Gastroesophageal sphincter (tissue), 4 donors: Measurements from ENCODE around the gene TANC1. TPM values are rescaled to one million over a fixed set of nuclear protein-coding genes. Genes with fewer than 3 reads are reported as not detected.

Experiments used
- ATAC-seq: fragments of 150-250 bp; one replicate; pipeline ENCODE4 v1.9.1; 2016; ENCODE audit warnings: mild to moderate bottlenecking, moderate library complexity
- H3K27ac ChIP-seq, 4 donors: fragments of 200-600 bp; sonication (generic) in 3 of 4; 1 replicate in 3 of 4; 2 replicates in 1 of 4; pipeline ENCODE4 v1.5.1; 2016 to 2019
- H3K27me3 ChIP-seq: fragments of 200-600 bp; sonication (generic); one replicate; pipeline ENCODE4 v1.5.1; 2019
- H3K36me3 ChIP-seq, 2 donors: fragments of 200-600 bp; sonication (generic); one replicate each; pipeline ENCODE4 v1.5.1; 2019; ENCODE audit warnings: control low read depth in 1 of 2
- H3K4me1 ChIP-seq, 3 donors: fragments of 200-600 bp; sonication (generic); 1 replicate in 2 of 3; 2 replicates in 1 of 3; pipeline ENCODE4 v1.5.1; 2016 to 2019; ENCODE audit warnings: control low read depth in 2 of 3
- H3K4me3 ChIP-seq, 2 donors: fragments of 200-600 bp; sonication (generic); one replicate each; pipeline ENCODE4 v1.5.1; 2019; ENCODE audit warnings: mild to moderate bottlenecking in 1 of 2, moderate library complexity in 1 of 2
- H3K9me3 ChIP-seq, 3 donors: fragments of 200-600 bp; sonication (generic); one replicate each; pipeline ENCODE4 v1.5.1; 2017 to 2019; ENCODE audit warnings: control low read depth in 2 of 3
- CTCF ChIP-seq, 4 experiments: fragments of 200-600 bp in 2 of 4; fragments of 450-650 bp in 2 of 4; sonication (generic) in 1 of 4; IDR thresholded peaks; one replicate each; pipeline ENCODE4 v1.5.1; 2017 to 2019; ENCODE audit warnings: antibody characterized with exemption in 4 of 4, mild to moderate bottlenecking in 2 of 4, moderate library complexity in 2 of 4
- EP300 ChIP-seq: sonication (generic); formaldehyde crosslinking; IDR thresholded peaks from one replicate; pipeline ENCODE4 v1.6.1; 2017; ENCODE audit warnings: antibody characterized with exemption, mild to moderate bottlenecking
- POLR2A ChIP-seq, 2 donors: fragments of 450-650 bp; IDR thresholded peaks; one replicate each; pipeline ENCODE4 v1.6.1; 2017; ENCODE audit warnings: antibody characterized with exemption in 2 of 2, mild to moderate bottlenecking in 2 of 2, moderate library complexity in 1 of 2
- POLR2AphosphoS5 ChIP-seq: sonication (generic); formaldehyde crosslinking; IDR thresholded peaks from one replicate; pipeline ENCODE4 v1.6.1; 2017; ENCODE audit warnings: antibody characterized with exemption
- WGBS, 2 donors: methylation state at CpG; one replicate each; pipeline ENCODE4 v1.1.5; 2018; ENCODE audit warnings: low coverage in 1 of 2; 5-methylcytosine and 5-hydroxymethylcytosine counted together
- total RNA-seq, 4 donors: library from RNA; depleted of rRNA; stranded (reverse); fragments of >200 nt; gene quantifications; one replicate each; pipeline ENCODE4 v1.1.0, GENCODE V29; 2016

Gene TANC1
- total RNA-seq, 4 donors from 2014 or later, result 37.4 to 66.5 (median 46.0) TPM

- Histone ChIP-seq H3K27ac (no peak overlapping the region), H3K27me3 (no peaks in the 10 kb centered on the region), H3K4me3 (no peak overlapping the region), H3K36me3 (no peaks in the 10 kb centered on the region), H3K4me1 (peaks cover 3 to 77% (median 4%) of the 10 kb centered on the region in 3 donors), H3K9me3 (no peaks in the 10 kb centered on the region)
- 56 to 79% methylated on average over 3 to 5 of the region's 5 CpGs for WGBS, 2 donors
- no peak for TF ChIP-seq CTCF (IDR thresholded peaks at IDR 0.05)
- no peak for TF ChIP-seq POLR2A (IDR thresholded peaks at IDR 0.05)
- no peak for TF ChIP-seq EP300
- no peak for TF ChIP-seq POLR2AphosphoS5
- no peak for ATAC-seq
Measured at GRCh38 chr2:159051661-159052060, 83.2 kb downstream of the TANC1 start.

- H3K27me3 ChIP-seq, result no peaks in the 10 kb centered on the region
- WGBS, 2 donors, result 58 to 90% methylated on average over 1 to 5 of the region's 5 CpGs
- H3K36me3 ChIP-seq, result no peaks in the 10 kb centered on the region
- peaks cover 3 to 72% (median 4%) of the 10 kb centered on the region in 3 donors for H3K4me1 ChIP-seq
- TF ChIP-seq POLR2A (IDR thresholded peaks at IDR 0.05) (no peak), CTCF (IDR thresholded peaks at IDR 0.05) (no peak), EP300 (no peak), POLR2AphosphoS5 (no peak)
- H3K9me3 ChIP-seq, result no peaks in the 10 kb centered on the region
- H3K27ac ChIP-seq, result no peak overlapping the region
- no peak for ATAC-seq
- no peak overlapping the region for H3K4me3 ChIP-seq
Measured at GRCh38 chr2:159052157-159052601, 83.7 kb downstream of the TANC1 start.

- H3K4me3 ChIP-seq, result no peak overlapping the region
- WGBS, 2 donors, result 79 to 96% methylated on average over 3 of the region's 3 CpGs
- no peaks in the 10 kb centered on the region for H3K36me3 ChIP-seq
- ATAC-seq, result no peak
- TF ChIP-seq POLR2A (IDR thresholded peaks at IDR 0.05) (no peak), CTCF (IDR thresholded peaks at IDR 0.05) (no peak), POLR2AphosphoS5 (no peak), EP300 (no peak)
- H3K9me3 ChIP-seq, result no peaks in the 10 kb centered on the region
- no peak overlapping the region for H3K27ac ChIP-seq
- H3K4me1 ChIP-seq, result peaks cover 3 to 61% (median 4%) of the 10 kb centered on the region in 3 donors
- no peaks in the 10 kb centered on the region for H3K27me3 ChIP-seq
Measured at GRCh38 chr2:159053161-159054031, 85.0 kb downstream of the TANC1 start.

- H3K4me3 ChIP-seq, result no peak overlapping the region
- H3K36me3 ChIP-seq, result no peaks in the 10 kb centered on the region
- no peak for ATAC-seq
- peaks cover 3 to 61% (median 4%) of the 10 kb centered on the region in 3 donors for H3K4me1 ChIP-seq
- no peaks in the 10 kb centered on the region for H3K9me3 ChIP-seq
- TF ChIP-seq POLR2AphosphoS5 (no peak), EP300 (no peak), POLR2A (IDR thresholded peaks at IDR 0.05) (no peak), CTCF (IDR thresholded peaks at IDR 0.05) (no peak)
- no peak overlapping the region for H3K27ac ChIP-seq
- 83% methylated on average over 2 of the region's 3 CpGs for WGBS, 2 donors
- H3K27me3 ChIP-seq, result no peaks in the 10 kb centered on the region
Measured at GRCh38 chr2:159054032-159054334, 85.5 kb downstream of the TANC1 start.

- no peaks in the 10 kb centered on the region for H3K9me3 ChIP-seq
- no peaks in the 10 kb centered on the region for H3K36me3 ChIP-seq
- H3K4me1 ChIP-seq, result peaks cover 3 to 62% (median 4%) of the 10 kb centered on the region in 3 donors
- no peak for TF ChIP-seq CTCF (IDR thresholded peaks at IDR 0.05)
- TF ChIP-seq POLR2A (IDR thresholded peaks at IDR 0.05), result no peak
- TF ChIP-seq EP300, result no peak
- no peak for TF ChIP-seq POLR2AphosphoS5
- no peak overlapping the region for H3K27ac ChIP-seq
- no peaks in the 10 kb centered on the region for H3K27me3 ChIP-seq
- no peak for ATAC-seq
- H3K4me3 ChIP-seq, result no peak overlapping the region
- WGBS, 2 donors, result 72 to 73% methylated on average over 3 to 4 of the region's 4 CpGs
Measured at GRCh38 chr2:159054985-159055384, 86.5 kb downstream of the TANC1 start.
